ENCODE measurements around the gene JPH3. TPM values are rescaled to one million over a fixed set of nuclear protein-coding genes. Genes with fewer than 3 reads are reported as not detected.

Gene JPH3
- polyA plus RNA-seq, 2 of the 4 experiments (the other 2 are of a cell fraction): 0.36 to 1.6 TPM

- FAIRE-seq: no peak
- TF ChIP-seq CHD4 (IDR thresholded peaks at IDR 0.05; ENCODE audit: borderline replicate concordance) (no peak), PBX3 (IDR thresholded peaks at IDR 0.05) (no peak), HES2 (IDR thresholded peaks at IDR 0.05) (no peak), POLR2A (IDR thresholded peaks at IDR 0.05; ENCODE audit: low read length) (no peak)
- no peak overlapping the region for H3K27ac ChIP-seq
- H3K9me3 ChIP-seq: no peaks in the 10 kb centered on the region
- no peaks in the 10 kb centered on the region for H3K4me1 ChIP-seq
- ChIA-PET CTCF (interaction anchor here (1.0 to 1.2 kb wide), 3 partner anchors 25 to 290 kb away, joined by 3 to 5 read pairs (median 4); no protein-coding TSS in a partner anchor), POLR2A (no interaction called here)
- no peak overlapping the region for H3K4me3 ChIP-seq
- ATAC-seq: no peak
- DNase-seq (ENCODE audit: low read depth in 1 of 2, low spot score in 1 of 2): no peak
- H3K4me2 ChIP-seq: no peak overlapping the region
- WGBS (ENCODE audit: missing lambda C conversion rate): 88% methylated on average over 21 of the region's 28 CpGs
These were observed 104.1 kb downstream of the JPH3 start for GRCh38 chr16:87706278-87707000.

- POLR2A ChIA-PET: no interaction called here
These were observed 104.8 kb downstream of the JPH3 start for GRCh38 chr16:87707097-87707496.

More at GRCh38 chr16:87707097-87707496, 104.8 kb downstream of the JPH3 start:
- Histone ChIP-seq H3K27ac (no peak overlapping the region), H3K4me1 (no peaks in the 10 kb centered on the region), H3K4me3 (no peak overlapping the region), H3K9me3 (no peaks in the 10 kb centered on the region), H3K4me2 (no peak overlapping the region)
- CTCF ChIA-PET: interaction anchor here (1.0 kb wide), 1 partner anchor 47 kb away, joined by 4 read pairs; no protein-coding TSS in a partner anchor
- DNase-seq (ENCODE audit: low read depth in 1 of 2, low spot score in 1 of 2) (no peak), FAIRE-seq (no peak), ATAC-seq (no peak; a peak in 1 of 6 replicates)
- TF ChIP-seq RCOR1 (IDR thresholded peaks at IDR 0.05; ENCODE audit: low read depth, low read length) (no peak), MYC (IDR thresholded peaks at IDR 0.05; ENCODE audit: borderline replicate concordance, low read length) (no peak), USF2 (IDR thresholded peaks at IDR 0.05) (no peak), HOXB5 (CRISPR knock-in tag; IDR thresholded peaks at IDR 0.05) (no peak), HMGXB4 (CRISPR knock-in tag; IDR thresholded peaks at IDR 0.05; ENCODE audit: borderline replicate concordance) (no peak), HOXA7 (CRISPR knock-in tag; IDR thresholded peaks at IDR 0.05) (no peak), FOSL2 (IDR thresholded peaks at IDR 0.05) (no peak), FOSL2 (CRISPR knock-in tag; IDR thresholded peaks at IDR 0.05) (no peak), KDM5A (IDR thresholded peaks at IDR 0.05) (no peak), FOSB (CRISPR knock-in tag; IDR thresholded peaks at IDR 0.05) (no peak), ELK1 (IDR thresholded peaks at IDR 0.05; ENCODE audit: low read depth, low read length) (no peak), PBX3 (IDR thresholded peaks at IDR 0.05) (no peak), BHLHE40 (IDR thresholded peaks at IDR 0.05; ENCODE audit: low read depth, low read length) (no peak), NPAS2 (CRISPR knock-in tag; IDR thresholded peaks at IDR 0.05; ENCODE audit: borderline replicate concordance) (no peak), MAX (IDR thresholded peaks at IDR 0.05) (no peak), CHD4 (IDR thresholded peaks at IDR 0.05; ENCODE audit: borderline replicate concordance) (no peak)
- WGBS (ENCODE audit: missing lambda C conversion rate): 86% methylated on average over 14 of the region's 17 CpGs
